ENCODE measurements around the gene RPS15A. TPM values are rescaled to one million over a fixed set of nuclear protein-coding genes. Genes with fewer than 3 reads are reported as not detected.

RPS15A gene
- total and polyA plus RNA-seq, 4 donors = 349 to 1,185 (median 895) TPM

- no peaks in the 10 kb centered on the region for H3K9me3 ChIP-seq (ENCODE audit: control insufficient read depth in 4 of 4, low read length in 3 of 4)
- WGBS = 91% methylated on average over 9 of the region's 9 CpGs
- peaks cover 16 to 96% (median 84%) of the 10 kb centered on the region in 4 donors for H3K36me3 ChIP-seq (ENCODE audit: control insufficient read depth in 4 of 4, insufficient read depth in 3 of 4, low read depth in 1 of 4, low read length in 3 of 4)
- H3K27ac ChIP-seq (ENCODE audit: low read depth in 1 of 2, low read length in 2 of 2) = no peak overlapping the region
- no peaks in the 10 kb centered on the region for H3K4me1 ChIP-seq (ENCODE audit: control insufficient read depth in 4 of 4, insufficient read depth in 4 of 4, low read length in 3 of 4)
- H3K4me3 ChIP-seq (ENCODE audit: low read depth in 1 of 3, low read length in 3 of 3) = no peak overlapping the region
- no peak for DNase-seq (ENCODE audit: low spot score)
- no peaks in the 10 kb centered on the region for H3K27me3 ChIP-seq (ENCODE audit: control insufficient read depth in 4 of 4, insufficient read depth in 4 of 4, low read length in 3 of 4)
- no peak for TF ChIP-seq HNF4A (conservative IDR thresholded peaks at IDR 0.05)
- TF ChIP-seq MAX (IDR thresholded peaks at IDR 0.05) = no peak
- TF ChIP-seq RAD21 (IDR thresholded peaks at IDR 0.05) = no peak
- TF ChIP-seq FOXA2 (IDR thresholded peaks at IDR 0.05) = no peak
- TF ChIP-seq, protein P1, sequence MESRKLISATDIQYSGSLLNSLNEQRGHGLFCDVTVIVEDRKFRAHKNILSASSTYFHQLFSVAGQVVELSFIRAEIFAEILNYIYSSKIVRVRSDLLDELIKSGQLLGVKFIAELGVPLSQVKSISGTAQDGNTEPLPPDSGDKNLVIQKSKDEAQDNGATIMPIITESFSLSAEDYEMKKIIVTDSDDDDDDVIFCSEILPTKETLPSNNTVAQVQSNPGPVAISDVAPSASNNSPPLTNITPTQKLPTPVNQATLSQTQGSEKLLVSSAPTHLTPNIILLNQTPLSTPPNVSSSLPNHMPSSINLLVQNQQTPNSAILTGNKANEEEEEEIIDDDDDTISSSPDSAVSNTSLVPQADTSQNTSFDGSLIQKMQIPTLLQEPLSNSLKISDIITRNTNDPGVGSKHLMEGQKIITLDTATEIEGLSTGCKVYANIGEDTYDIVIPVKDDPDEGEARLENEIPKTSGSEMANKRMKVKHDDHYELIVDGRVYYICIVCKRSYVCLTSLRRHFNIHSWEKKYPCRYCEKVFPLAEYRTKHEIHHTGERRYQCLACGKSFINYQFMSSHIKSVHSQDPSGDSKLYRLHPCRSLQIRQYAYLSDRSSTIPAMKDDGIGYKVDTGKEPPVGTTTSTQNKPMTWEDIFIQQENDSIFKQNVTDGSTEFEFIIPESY (IDR thresholded peaks at IDR 0.05) = no peak
- TF ChIP-seq YY1 (IDR thresholded peaks at IDR 0.05) = no peak
- TF ChIP-seq NR2F2 (IDR thresholded peaks at IDR 0.05) = no peak
- no peak for TF ChIP-seq FOXA1 (IDR thresholded peaks at IDR 0.05)
- no peak for TF ChIP-seq HNF4G (IDR thresholded peaks at IDR 0.05)
- TF ChIP-seq, protein P2, sequence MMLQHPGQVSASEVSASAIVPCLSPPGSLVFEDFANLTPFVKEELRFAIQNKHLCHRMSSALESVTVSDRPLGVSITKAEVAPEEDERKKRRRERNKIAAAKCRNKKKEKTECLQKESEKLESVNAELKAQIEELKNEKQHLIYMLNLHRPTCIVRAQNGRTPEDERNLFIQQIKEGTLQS (IDR thresholded peaks at IDR 0.05) = no peak
- no peak for TF ChIP-seq JUND (IDR thresholded peaks at IDR 0.05)
- TF ChIP-seq EGR1 (IDR thresholded peaks at IDR 0.05; ENCODE audit: low read depth in 2 of 2) = no peak
- no peak for TF ChIP-seq TAF1 (conservative IDR thresholded peaks at IDR 0.05)
- no peak for TF ChIP-seq GABPA (IDR thresholded peaks at IDR 0.05 in 1 of 2, conservative IDR thresholded peaks at IDR 0.05 in 1 of 2)
- TF ChIP-seq, protein P3, sequence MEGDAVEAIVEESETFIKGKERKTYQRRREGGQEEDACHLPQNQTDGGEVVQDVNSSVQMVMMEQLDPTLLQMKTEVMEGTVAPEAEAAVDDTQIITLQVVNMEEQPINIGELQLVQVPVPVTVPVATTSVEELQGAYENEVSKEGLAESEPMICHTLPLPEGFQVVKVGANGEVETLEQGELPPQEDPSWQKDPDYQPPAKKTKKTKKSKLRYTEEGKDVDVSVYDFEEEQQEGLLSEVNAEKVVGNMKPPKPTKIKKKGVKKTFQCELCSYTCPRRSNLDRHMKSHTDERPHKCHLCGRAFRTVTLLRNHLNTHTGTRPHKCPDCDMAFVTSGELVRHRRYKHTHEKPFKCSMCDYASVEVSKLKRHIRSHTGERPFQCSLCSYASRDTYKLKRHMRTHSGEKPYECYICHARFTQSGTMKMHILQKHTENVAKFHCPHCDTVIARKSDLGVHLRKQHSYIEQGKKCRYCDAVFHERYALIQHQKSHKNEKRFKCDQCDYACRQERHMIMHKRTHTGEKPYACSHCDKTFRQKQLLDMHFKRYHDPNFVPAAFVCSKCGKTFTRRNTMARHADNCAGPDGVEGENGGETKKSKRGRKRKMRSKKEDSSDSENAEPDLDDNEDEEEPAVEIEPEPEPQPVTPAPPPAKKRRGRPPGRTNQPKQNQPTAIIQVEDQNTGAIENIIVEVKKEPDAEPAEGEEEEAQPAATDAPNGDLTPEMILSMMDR (IDR thresholded peaks at IDR 0.05; ENCODE audit: low read depth, low read length, missing input control) = no peak
- H3K9ac ChIP-seq (ENCODE audit: low read depth in 1 of 2, low read length in 2 of 2) = no peak overlapping the region
Measured at GRCh38 chr16:18833707-18834505, 43.8 kb upstream of the RPS15A start.

DNA sequence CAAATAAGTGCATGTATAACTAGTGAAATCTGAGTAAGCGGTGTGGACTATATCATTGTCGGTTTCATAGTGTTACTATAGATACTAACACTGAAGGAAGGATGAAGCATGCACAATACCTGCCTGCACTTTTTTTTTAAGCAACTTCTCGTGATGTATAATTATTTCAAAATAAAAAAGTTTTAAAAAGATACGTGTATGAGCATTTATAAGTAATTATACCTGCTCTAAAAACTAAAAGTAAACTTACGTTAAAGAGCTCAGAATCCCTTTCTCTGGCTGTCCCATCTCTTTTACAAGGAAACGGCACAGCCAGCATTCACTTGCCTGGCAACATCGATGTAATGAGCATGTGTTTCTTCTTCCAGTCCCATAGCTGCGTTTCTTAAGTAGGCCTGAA, 42.5 kb upstream of the RPS15A start:
- Histone ChIP-seq H3K4me1 (ENCODE audit: control insufficient read depth in 4 of 4, insufficient read depth in 4 of 4, low read length in 3 of 4) (peaks cover 0 to 3% (median 0%) of the 10 kb centered on the region in 4 donors), H3K9me3 (ENCODE audit: control insufficient read depth in 4 of 4, low read length in 3 of 4) (no peaks in the 10 kb centered on the region), H3K27ac (ENCODE audit: low read depth in 1 of 2, low read length in 2 of 2) (no peak overlapping the region), H3K27me3 (ENCODE audit: control insufficient read depth in 4 of 4, insufficient read depth in 4 of 4, low read length in 3 of 4) (no peaks in the 10 kb centered on the region), H3K9ac (ENCODE audit: low read depth in 1 of 2, low read length in 2 of 2) (no peak overlapping the region), H3K36me3 (ENCODE audit: control insufficient read depth in 4 of 4, insufficient read depth in 3 of 4, low read depth in 1 of 4, low read length in 3 of 4) (peaks cover 16 to 94% (median 77%) of the 10 kb centered on the region in 4 donors), H3K4me3 (ENCODE audit: low read depth in 1 of 3, low read length in 3 of 3) (no peak overlapping the region)
- TF ChIP-seq FOXA1 (IDR thresholded peaks at IDR 0.05) = no peak
- TF ChIP-seq HNF4A (conservative IDR thresholded peaks at IDR 0.05) = no peak
- TF ChIP-seq, protein P2 (IDR thresholded peaks at IDR 0.05) = no peak
- no peak for DNase-seq (ENCODE audit: low spot score)
- 96% methylated on average over 8 of the region's 8 CpGs for WGBS

Measured in liver (tissue), 9 donors.